Uterus (tissue), 2 donors: ENCODE data around the gene LAMC3.

Experiments used
- POLR2A ChIP-seq, 2 donors: fragments of 450-650 bp; IDR thresholded peaks; one replicate each; pipeline ENCODE4 v1.6.1; 2016; ENCODE audit warnings: antibody characterized with exemption in 2 of 2, mild to moderate bottlenecking in 1 of 2, moderate library complexity in 1 of 2
- TF ChIP-seq, protein P1 (sequence below), 4 experiments: fragments of 200-600 bp in 2 of 4; fragments of 450-650 bp in 2 of 4; sonication (generic) in 2 of 4; IDR thresholded peaks; one replicate each; pipeline ENCODE4 v1.5.1; 2016 to 2019; ENCODE audit warnings: antibody characterized with exemption in 4 of 4, mild to moderate bottlenecking in 2 of 4, moderate library complexity in 1 of 4

DNA sequence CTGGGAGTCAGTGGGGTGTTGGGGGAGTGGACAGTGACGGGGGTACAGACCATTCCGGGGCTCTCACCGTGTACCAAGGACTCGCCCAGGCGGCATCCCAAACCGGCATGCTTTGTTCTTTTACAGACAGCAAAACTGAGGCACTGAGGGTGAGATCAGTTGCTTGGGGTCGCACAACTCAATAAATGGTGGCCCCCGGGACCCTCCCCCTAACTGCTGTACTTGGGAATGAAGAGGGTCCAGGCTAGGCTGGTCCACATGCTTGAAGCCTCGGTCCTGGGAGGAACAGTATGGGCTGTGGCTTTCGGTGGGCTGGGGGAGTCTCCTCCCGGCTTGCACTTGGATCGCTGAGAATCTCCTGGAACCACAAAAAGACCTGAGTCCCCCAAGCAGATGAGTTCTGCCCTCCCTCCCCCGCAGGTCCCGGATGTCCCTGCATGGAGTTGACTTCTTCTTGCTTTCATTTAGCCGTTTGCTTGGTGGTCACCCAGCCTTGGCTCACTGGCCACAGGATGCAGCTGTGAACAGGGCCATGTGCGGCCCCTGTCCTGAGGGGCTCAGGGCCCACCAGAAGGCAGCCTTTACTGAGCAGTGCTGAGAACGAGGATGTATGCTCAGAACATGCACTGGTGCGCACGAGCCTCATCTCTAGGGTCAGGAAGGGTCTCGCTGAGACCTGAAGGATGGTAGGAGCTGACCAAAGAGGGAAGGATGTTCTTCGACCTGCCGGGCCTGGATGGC is 4.2 kb downstream of the LAMC3 start:
- TF ChIP-seq, protein P1, sequence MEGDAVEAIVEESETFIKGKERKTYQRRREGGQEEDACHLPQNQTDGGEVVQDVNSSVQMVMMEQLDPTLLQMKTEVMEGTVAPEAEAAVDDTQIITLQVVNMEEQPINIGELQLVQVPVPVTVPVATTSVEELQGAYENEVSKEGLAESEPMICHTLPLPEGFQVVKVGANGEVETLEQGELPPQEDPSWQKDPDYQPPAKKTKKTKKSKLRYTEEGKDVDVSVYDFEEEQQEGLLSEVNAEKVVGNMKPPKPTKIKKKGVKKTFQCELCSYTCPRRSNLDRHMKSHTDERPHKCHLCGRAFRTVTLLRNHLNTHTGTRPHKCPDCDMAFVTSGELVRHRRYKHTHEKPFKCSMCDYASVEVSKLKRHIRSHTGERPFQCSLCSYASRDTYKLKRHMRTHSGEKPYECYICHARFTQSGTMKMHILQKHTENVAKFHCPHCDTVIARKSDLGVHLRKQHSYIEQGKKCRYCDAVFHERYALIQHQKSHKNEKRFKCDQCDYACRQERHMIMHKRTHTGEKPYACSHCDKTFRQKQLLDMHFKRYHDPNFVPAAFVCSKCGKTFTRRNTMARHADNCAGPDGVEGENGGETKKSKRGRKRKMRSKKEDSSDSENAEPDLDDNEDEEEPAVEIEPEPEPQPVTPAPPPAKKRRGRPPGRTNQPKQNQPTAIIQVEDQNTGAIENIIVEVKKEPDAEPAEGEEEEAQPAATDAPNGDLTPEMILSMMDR (IDR thresholded peaks at IDR 0.05) = no peak
- TF ChIP-seq POLR2A (IDR thresholded peaks at IDR 0.05) = no peak
